ENCODE results near the gene SMR3A. TPM values are rescaled to one million over a fixed set of nuclear protein-coding genes. Genes with fewer than 3 reads are reported as not detected.

The SMR3A gene
- total RNA-seq: not detected
- long read RNA-seq: 0 reads

GRCh38 chr4:70360460-70360859 is at the start of gene SMR3A:
TSS of gene SMR3A (plus strand) at chr4:70360760. CDS start at chr4:70362116, 1,356 bp downstream.
- no peak for DNase-seq
- ATAC-seq: no peak
- intact Hi-C loops (cut with micrococcal nuclease): no loop called here

GRCh38 chr4:70313736-70314135 is 46.8 kb upstream of the SMR3A start:
- intact Hi-C loops (cut with micrococcal nuclease): no loop called here
- no peak for ATAC-seq
- DNase-seq: no peak

- intact Hi-C loops (cut with micrococcal nuclease): no loop called here
- DNase-seq: no peak
- no peak for ATAC-seq
Observed at GRCh38 chr4:70315928-70316327, 44.6 kb upstream of the SMR3A start.

DNA sequence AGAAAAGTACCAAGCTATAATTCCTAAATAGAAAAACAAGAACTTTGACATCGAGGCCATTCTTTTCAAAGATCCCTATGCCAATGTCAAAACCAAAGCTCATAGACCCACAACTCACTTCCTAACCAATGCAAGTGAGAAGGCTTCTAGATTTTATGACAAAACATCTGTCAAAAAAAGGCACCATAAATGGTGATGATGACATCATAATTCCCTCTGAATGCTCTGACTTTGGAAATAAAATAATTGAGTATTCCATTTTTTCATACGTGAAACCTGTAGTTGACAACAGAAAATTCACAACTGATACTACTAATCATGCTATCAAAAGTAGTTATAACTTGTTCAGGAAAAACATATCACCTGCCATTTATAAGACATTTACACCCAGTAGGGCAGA is 34.5 kb upstream of the SMR3A start:
- intact Hi-C loops (cut with micrococcal nuclease): no loop called here
- ATAC-seq: no peak

GRCh38 chr4:70334681-70335080 is 25.9 kb upstream of the SMR3A start, which contains the start of gene CABS1:
TSS of gene CABS1 (plus strand) at chr4:70334981. CDS start at chr4:70335040, 59 bp downstream.
- no peak for DNase-seq
- intact Hi-C loops (cut with micrococcal nuclease): no loop called here
- no peak for ATAC-seq

More for the DNA sequence above, 34.5 kb upstream of the SMR3A start:
- no peak for DNase-seq

GRCh38 chr4:70336043-70336442 is 24.5 kb upstream of the SMR3A start:
- intact Hi-C loops (cut with micrococcal nuclease): no loop called here
- ATAC-seq: no peak

GRCh38 chr4:70337886-70338420 is 22.6 kb upstream of the SMR3A start:
- intact Hi-C loops (cut with micrococcal nuclease): no loop called here
- DNase-seq: no peak
- ATAC-seq: no peak

More at GRCh38 chr4:70336043-70336442, 24.5 kb upstream of the SMR3A start:
- no peak for DNase-seq

GRCh38 chr4:70356185-70356584 is 4.4 kb upstream of the SMR3A start:
- no peak for DNase-seq
- intact Hi-C loops (cut with micrococcal nuclease): no loop called here
- ATAC-seq: no peak

- intact Hi-C loops (cut with micrococcal nuclease): no loop called here
- DNase-seq (no peak), ATAC-seq (no peak)
Observed at GRCh38 chr4:70359115-70359661, 1.4 kb upstream of the SMR3A start.

DNA sequence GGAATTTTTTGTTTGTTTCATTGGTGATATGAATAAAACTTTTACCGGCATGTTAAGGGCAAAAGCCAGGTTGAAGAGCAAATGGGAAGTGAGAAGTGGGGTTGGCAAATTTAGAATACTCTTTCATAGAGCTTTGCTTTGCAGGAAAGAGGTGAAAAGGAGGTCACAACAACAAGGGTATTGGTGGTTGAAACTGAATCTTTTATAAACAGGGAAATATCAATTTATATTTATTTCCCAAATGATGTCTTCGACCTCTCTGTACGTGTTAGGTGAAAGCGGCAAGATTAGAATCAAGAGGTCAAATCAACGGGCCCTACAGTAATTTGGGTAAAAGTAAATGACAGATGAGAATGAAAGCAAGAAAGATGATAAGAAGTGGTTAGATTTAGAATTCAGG is 3.4 kb downstream of the SMR3A start:
- intact Hi-C loops (cut with micrococcal nuclease): no loop called here
- ATAC-seq (no peak), DNase-seq (no peak)

GRCh38 chr4:70365479-70365878 is 4.9 kb downstream of the SMR3A start:
- intact Hi-C loops (cut with micrococcal nuclease): no loop called here
- DNase-seq: no peak
- ATAC-seq: no peak

GRCh38 chr4:70367813-70368212 is 7.3 kb downstream of the SMR3A start:
- DNase-seq (no peak), ATAC-seq (no peak)
- intact Hi-C loops (cut with micrococcal nuclease): no loop called here

- no peak for ATAC-seq
Observed at GRCh38 chr4:70371987-70372386, 11.4 kb downstream of the SMR3A start.

DNA sequence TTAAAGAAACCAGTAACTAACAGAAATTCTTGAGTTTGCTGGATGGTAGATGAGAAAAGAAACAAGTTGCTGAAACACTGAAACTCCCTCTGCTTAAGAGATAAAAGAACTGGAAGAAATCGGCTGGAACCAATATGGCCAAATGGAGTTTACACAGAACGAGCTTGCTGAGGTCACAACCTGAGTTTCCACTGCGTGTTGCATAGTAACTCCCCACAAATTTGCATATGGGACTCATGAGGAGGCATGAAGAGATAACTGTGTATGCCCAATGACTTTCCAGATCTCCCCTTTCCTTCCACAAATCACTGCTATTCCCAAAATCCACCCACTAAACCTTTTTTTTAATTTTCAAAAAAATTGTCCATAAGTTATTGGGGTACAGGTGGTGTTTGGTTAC is 12.2 kb downstream of the SMR3A start:
- ATAC-seq (no peak), DNase-seq (no peak)
- intact Hi-C loops (cut with micrococcal nuclease): no loop called here

More at GRCh38 chr4:70371987-70372386, 11.4 kb downstream of the SMR3A start:
- intact Hi-C loops (cut with micrococcal nuclease): no loop called here
- no peak for DNase-seq

DNA sequence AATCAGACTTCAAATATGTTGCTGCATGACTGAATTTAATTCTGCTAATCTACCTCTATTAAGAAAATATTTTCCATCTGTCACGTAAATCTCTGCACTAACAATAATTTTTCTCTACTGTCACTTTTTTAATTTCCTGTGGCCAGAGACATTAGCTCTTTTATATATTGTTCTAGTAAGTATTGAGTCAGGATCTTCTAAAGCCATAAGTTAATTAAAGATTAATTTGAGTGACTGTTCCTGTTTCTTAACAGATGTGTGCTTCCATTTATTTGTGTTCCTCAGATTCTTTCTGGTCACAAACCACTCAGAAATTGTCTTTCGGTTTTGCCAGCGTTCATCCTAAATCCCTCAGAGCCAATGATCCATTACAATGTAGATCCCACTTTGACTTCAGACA is 20.0 kb downstream of the SMR3A start:
- intact Hi-C loops (cut with micrococcal nuclease): no loop called here
- DNase-seq: no peak
- ATAC-seq: no peak

DNA sequence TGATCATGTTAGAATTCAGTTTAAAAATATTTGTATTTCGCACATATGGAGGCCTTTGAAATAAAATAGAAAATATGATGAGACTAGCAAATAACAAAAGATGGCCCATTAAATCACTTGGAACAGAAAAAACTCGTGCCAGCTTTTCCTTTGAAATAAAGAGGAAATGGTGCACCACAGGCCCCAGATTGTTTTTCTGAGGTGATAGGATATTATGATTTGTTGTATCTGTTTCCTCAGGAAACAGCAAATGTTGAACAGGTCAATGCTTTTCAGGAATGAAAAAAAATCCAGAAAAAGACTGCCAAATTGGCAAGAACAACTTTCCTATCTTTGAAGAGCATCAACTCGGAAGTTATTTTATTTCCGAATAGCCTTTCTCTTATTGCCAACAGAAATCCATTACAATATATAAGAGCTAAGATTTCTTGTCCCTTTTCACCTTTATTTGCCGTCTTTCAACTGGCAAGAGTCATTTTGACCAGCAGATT is 22.2 kb downstream of the SMR3A start, which contains the start of gene SMR3B:
TSS of gene SMR3B (plus strand) at position 441 of the 491 bp plus-strand sequence. CDS start 1,380 bp downstream, outside the sequence.
- DNase-seq (no peak), ATAC-seq (no peak)
- intact Hi-C loops (cut with micrococcal nuclease): no loop called here

DNA sequence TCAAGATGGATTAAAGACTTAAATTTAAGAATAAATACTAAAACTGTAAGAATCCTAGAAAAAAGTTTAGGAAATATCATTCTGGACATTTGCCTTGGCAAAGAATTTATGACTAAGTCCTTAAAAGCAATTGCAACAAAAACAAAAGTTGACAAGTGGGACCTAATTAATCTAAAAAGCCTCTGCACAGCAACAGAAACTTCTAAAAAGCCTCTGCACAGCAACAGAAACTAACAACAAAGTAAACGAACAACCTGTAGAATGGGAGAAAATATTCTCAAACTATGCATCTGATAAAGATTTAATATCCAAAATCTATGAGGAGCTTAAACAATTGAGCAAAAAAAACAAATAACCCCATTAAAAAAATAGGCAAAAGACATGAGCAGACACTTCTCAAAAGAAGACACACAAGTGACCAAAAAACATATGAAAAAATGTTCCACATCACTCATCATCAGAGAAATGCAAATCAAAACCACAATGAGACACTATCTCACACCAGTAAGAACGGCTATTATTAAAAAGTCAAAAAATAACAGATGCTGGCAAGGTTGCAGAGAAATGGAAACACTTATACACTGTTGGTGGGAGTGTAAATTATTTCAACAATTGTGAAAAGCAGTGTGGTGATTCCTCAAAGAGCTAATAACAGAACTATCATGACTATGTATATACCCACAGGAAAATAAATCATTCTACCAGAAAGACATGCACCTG is 31.7 kb downstream of the SMR3A start:
- DNase-seq (no peak), ATAC-seq (no peak)
- intact Hi-C loops (cut with micrococcal nuclease): no loop called here

DNA sequence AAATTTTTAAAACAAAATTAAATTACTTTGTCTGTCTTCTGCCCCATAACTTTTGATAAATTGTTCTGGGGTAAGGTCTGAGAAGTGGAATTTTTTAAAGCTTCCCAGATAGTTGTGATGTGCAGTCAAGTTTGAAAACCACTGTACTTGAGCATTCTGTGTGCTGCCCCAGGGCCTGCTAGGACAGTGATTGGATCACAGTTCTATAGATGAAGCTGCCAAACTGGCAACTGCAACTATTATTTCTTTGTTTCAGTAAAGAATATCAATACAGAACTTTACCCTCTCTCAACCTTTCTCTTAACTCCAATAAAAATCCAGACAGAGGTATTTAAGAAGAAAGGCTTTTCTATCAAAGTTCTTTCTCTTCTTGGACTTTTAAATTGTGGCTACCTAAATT is 37.0 kb downstream of the SMR3A start, which contains the start of gene OPRPN:
TSS of gene OPRPN (plus strand) at position 361 of the 400 bp plus-strand sequence. CDS start 1,346 bp downstream, outside the sequence.
- ATAC-seq (no peak), DNase-seq (no peak)
- intact Hi-C loops (cut with micrococcal nuclease): no loop called here

GRCh38 chr4:70399319-70399718 is 38.8 kb downstream of the SMR3A start:
- intact Hi-C loops (cut with micrococcal nuclease): no loop called here
- ATAC-seq: no peak
- no peak for DNase-seq

DNA sequence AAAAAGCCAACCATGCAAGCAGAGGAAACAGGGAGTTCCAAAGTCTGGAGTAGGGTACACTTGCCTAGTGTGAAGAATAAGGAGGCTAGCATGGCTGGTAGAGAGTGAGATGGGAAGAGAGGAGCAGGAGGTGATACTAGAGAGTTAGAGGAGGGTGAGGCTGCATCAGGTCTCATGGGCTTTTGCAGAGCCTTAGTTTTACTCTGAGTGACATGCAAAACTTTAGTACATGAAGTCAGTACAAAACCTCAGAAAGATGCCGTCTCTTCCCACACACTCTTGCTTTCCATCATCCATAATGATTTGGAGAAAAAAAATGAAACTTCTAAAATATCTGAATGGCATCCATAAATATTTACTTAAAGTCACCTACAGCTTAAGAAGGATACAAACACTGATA is 42.2 kb downstream of the SMR3A start:
- DNase-seq: no peak
- intact Hi-C loops (cut with micrococcal nuclease): no loop called here
- ATAC-seq: no peak

All from left ventricle myocardium superior (tissue), 1 donor.